NCI-H1694 (cell line): ENCODE data around the gene COBLL1.
A peak's percentile ranks its signal among the peaks of the same experiment; 100 is the strongest.
"Not testable (repeated sequence)": the region's sequence is repeated elsewhere in the genome, so short reads cannot be mapped to it uniquely, and the experiment has no call there.

Source experiments
- DNase-seq: peaks from one replicate; lab custom pipeline; 2025; lab: John Stamatoyannopoulos, UW

COBLL1 gene

GRCh38 chr2:164859906-164860693 is 18.5 kb upstream of the COBLL1 start:
- not testable (repeated sequence) for DNase-seq

- DNase-seq: no peak
Measured at GRCh38 chr2:164859251-164859818, 17.7 kb upstream of the COBLL1 start.

GRCh38 chr2:164852086-164852485 is 10.5 kb upstream of the COBLL1 start:
- DNase-seq: no peak

- DNase-seq: no peak
Measured at GRCh38 chr2:164850235-164850634, 8.6 kb upstream of the COBLL1 start.

- no peak for DNase-seq
Measured at GRCh38 chr2:164849506-164849905, 7.9 kb upstream of the COBLL1 start.

GRCh38 chr2:164847981-164848741 is 6.5 kb upstream of the COBLL1 start:
- peak; percentile 35 for DNase-seq

GRCh38 chr2:164847291-164847690 is 5.7 kb upstream of the COBLL1 start:
- no peak for DNase-seq

GRCh38 chr2:164846276-164846675 is 4.7 kb upstream of the COBLL1 start:
- DNase-seq: no peak

- no peak for DNase-seq
Measured at GRCh38 chr2:164843346-164843911, 1.8 kb upstream of the COBLL1 start.

- no peak for DNase-seq
Measured at GRCh38 chr2:164842624-164842966, 972 bp upstream of the COBLL1 start.

GRCh38 chr2:164840930-164841718 is 499 bp downstream of the COBLL1 start:
- DNase-seq: peak; percentile 66

GRCh38 chr2:164840458-164840929 is 1.1 kb downstream of the COBLL1 start:
- DNase-seq: peak; percentile 32

GRCh38 chr2:164839914-164840457 is 1.6 kb downstream of the COBLL1 start:
- peak; percentile 30 for DNase-seq

GRCh38 chr2:164837807-164838206 is 3.8 kb downstream of the COBLL1 start:
- DNase-seq: no peak

GRCh38 chr2:164836907-164837306 is 4.7 kb downstream of the COBLL1 start:
- DNase-seq: no peak

- no peak for DNase-seq
Measured at GRCh38 chr2:164835302-164835701, 6.3 kb downstream of the COBLL1 start.

GRCh38 chr2:164831887-164832286 is 9.7 kb downstream of the COBLL1 start:
- DNase-seq: no peak

- no peak for DNase-seq
Measured at GRCh38 chr2:164831180-164831579, 10.4 kb downstream of the COBLL1 start.

GRCh38 chr2:164826293-164827243 is 15.1 kb downstream of the COBLL1 start:
- peak; percentile 81 for DNase-seq

- DNase-seq: no peak
Measured at GRCh38 chr2:164824872-164825271, 16.8 kb downstream of the COBLL1 start.
